Mesendoderm (in vitro differentiated cells): Measurements from ENCODE around the gene GARIN5B.

ENCODE experiments used
- DNase-seq: peaks from one replicate; pipeline ENCODE4 v3.0.0; 2013
- H2AK5ac ChIP-seq: 2 replicates; pipeline ENCODE4 v1.6.1; 2013; ENCODE audit warnings: low read length, inconsistent platforms
- H2BK120ac ChIP-seq: 2 replicates; pipeline ENCODE4 v1.6.1; 2013; ENCODE audit warnings: low read depth, mild to moderate bottlenecking, low read length, moderate library complexity, mixed read lengths
- H2BK15ac ChIP-seq: replicated peaks from 2 replicates; pipeline ENCODE4 v1.6.1; 2013; ENCODE audit warnings: low read depth, mild to moderate bottlenecking, moderate library complexity
- H2BK5ac ChIP-seq: 2 replicates; pipeline ENCODE4 v1.6.1; 2013; ENCODE audit warnings: low read length, inconsistent platforms
- H3K18ac ChIP-seq: 2 replicates; pipeline ENCODE4 v1.6.1; 2013; ENCODE audit warnings: mild to moderate bottlenecking, low read length, mixed read lengths
- H3K23ac ChIP-seq: one replicate; pipeline ENCODE4 v1.6.1; 2013; ENCODE audit warnings: low read length
- H3K27ac ChIP-seq: 2 replicates; pipeline ENCODE4 v1.5.1; 2013; ENCODE audit warnings: low read depth, mild to moderate bottlenecking, inconsistent platforms, low read length, moderate library complexity
- H3K27me3 ChIP-seq: 2 replicates; pipeline ENCODE4 v1.6.1; 2013; ENCODE audit warnings: low read length, control low read depth, mild to moderate bottlenecking, inconsistent platforms; ENCODE audit not compliant: insufficient read depth, poor library complexity
- H3K36me3 ChIP-seq: 2 replicates; pipeline ENCODE4 v1.6.1; 2013; ENCODE audit warnings: low read length, inconsistent platforms; ENCODE audit not compliant: control insufficient read depth, insufficient read depth
- H3K4ac ChIP-seq: one replicate; pipeline ENCODE4 v1.6.1; 2013; ENCODE audit warnings: low read depth, mild to moderate bottlenecking, low read length, moderate library complexity
- H3K4me1 ChIP-seq: 2 replicates; pipeline ENCODE4 v1.6.1; 2013; ENCODE audit warnings: low read depth, low read length, inconsistent platforms; ENCODE audit not compliant: control insufficient read depth
- H3K4me2 ChIP-seq: 2 replicates; pipeline ENCODE4 v1.6.1; 2013; ENCODE audit warnings: low read length
- H3K4me3 ChIP-seq: 2 replicates; pipeline ENCODE4 v1.5.1; 2013; ENCODE audit warnings: mild to moderate bottlenecking, low read length
- H3K56ac ChIP-seq: one replicate; pipeline ENCODE4 v1.6.1; 2013; ENCODE audit warnings: low read length
- H3K79me1 ChIP-seq: 2 replicates; pipeline ENCODE4 v1.6.1; 2013; ENCODE audit warnings: low read length, inconsistent platforms
- H3K79me2 ChIP-seq: 2 replicates; pipeline ENCODE4 v1.6.1; 2013; ENCODE audit warnings: mild to moderate bottlenecking, low read length; ENCODE audit not compliant: control insufficient read depth, insufficient read depth
- H3K9ac ChIP-seq: 2 replicates; pipeline ENCODE4 v1.6.1; 2013; ENCODE audit warnings: low read length, inconsistent platforms
- H4K5ac ChIP-seq: one replicate; pipeline ENCODE4 v1.6.1; 2013; ENCODE audit warnings: low read length
- H4K8ac ChIP-seq: one replicate; pipeline ENCODE4 v1.6.1; 2013; ENCODE audit warnings: low read depth, mild to moderate bottlenecking, control low read depth, low read length, moderate library complexity
- WGBS: extraction: QIAGEN DNeasy Blood & Tissue Kit; methylation state at CpG from one replicate; pipeline ENCODE4 v1.1.7; 2013; ENCODE audit warnings: low lambda C conversion rate, missing lambda C conversion rate; ENCODE audit not compliant: insufficient coverage; ENCODE audit errors: extremely low coverage; 5-methylcytosine and 5-hydroxymethylcytosine counted together

Gene GARIN5B

GRCh38 chr19:55345101-55345817 lies 17.8 kb downstream of the GARIN5B start:
- no peak overlapping the region for H3K4me2 ChIP-seq
- peaks cover 9% of the 10 kb centered on the region for H3K4me1 ChIP-seq
- H4K5ac ChIP-seq, result no peak overlapping the region
- no peak overlapping the region for H3K27ac ChIP-seq
- no CpG with 5 or more reads among the region's 22 CpGs for WGBS
- peaks cover under 1% of the 10 kb centered on the region for H3K79me1 ChIP-seq
- no peak overlapping the region for H2BK15ac ChIP-seq
- no peak overlapping the region for H3K9ac ChIP-seq
- H3K36me3 ChIP-seq, result no peaks in the 10 kb centered on the region
- no peak overlapping the region for H3K4me3 ChIP-seq
- no peak overlapping the region for H4K8ac ChIP-seq
- H3K4ac ChIP-seq, result no peak overlapping the region
- no peak overlapping the region for H2BK120ac ChIP-seq
- H3K27me3 ChIP-seq, result no peaks in the 10 kb centered on the region
- H3K18ac ChIP-seq, result no peak overlapping the region
- no peak overlapping the region for H2AK5ac ChIP-seq
- H3K79me2 ChIP-seq, result no peaks in the 10 kb centered on the region
- no peak overlapping the region for H3K23ac ChIP-seq
- DNase-seq, result no peak
- H2BK5ac ChIP-seq, result no peak overlapping the region
- no peak overlapping the region for H3K56ac ChIP-seq

GRCh38 chr19:55344444-55344843 lies 18.6 kb downstream of the GARIN5B start:
- Histone ChIP-seq H3K23ac (no peak overlapping the region), H2BK15ac (no peak overlapping the region), H3K79me1 (peaks cover 2% of the 10 kb centered on the region), H3K4me1 (peaks cover 9% of the 10 kb centered on the region), H3K79me2 (no peaks in the 10 kb centered on the region), H3K18ac (no peak overlapping the region), H3K4me3 (no peak overlapping the region), H2BK120ac (no peak overlapping the region), H3K4me2 (no peak overlapping the region), H2AK5ac (no peak overlapping the region), H3K27me3 (no peaks in the 10 kb centered on the region), H2BK5ac (no peak overlapping the region), H4K8ac (no peak overlapping the region), H3K27ac (no peak overlapping the region), H3K4ac (no peak overlapping the region), H4K5ac (no peak overlapping the region), H3K36me3 (no peaks in the 10 kb centered on the region), H3K56ac (no peak overlapping the region), H3K9ac (no peak overlapping the region)
- DNase-seq, result no peak
- no CpG with 5 or more reads among the region's 9 CpGs for WGBS

GRCh38 chr19:55341595-55342531 lies 21.2 kb downstream of the GARIN5B start:
- no peak for DNase-seq
- no CpG with 5 or more reads among the region's 50 CpGs for WGBS
- H4K5ac ChIP-seq, result no peak overlapping the region

GRCh38 chr19:55341171-55341588 lies 21.9 kb downstream of the GARIN5B start:
- WGBS, result no CpG with 5 or more reads among the region's 15 CpGs
- Histone ChIP-seq H3K36me3 (no peaks in the 10 kb centered on the region), H3K4me2 (peak overlapping the region; percentile 91), H4K5ac (no peak overlapping the region), H3K4ac (no peak overlapping the region), H2BK120ac (no peak overlapping the region), H3K79me2 (no peaks in the 10 kb centered on the region), H3K4me3 (no peak overlapping the region), H3K9ac (peak overlapping the region; percentile 98), H2BK15ac (no peak overlapping the region), H4K8ac (no peak overlapping the region), H2AK5ac (no peak overlapping the region), H3K79me1 (peaks cover 2% of the 10 kb centered on the region), H3K4me1 (no peaks in the 10 kb centered on the region), H2BK5ac (no peak overlapping the region), H3K23ac (no peak overlapping the region), H3K18ac (peak overlapping the region; percentile 31), H3K27me3 (no peaks in the 10 kb centered on the region), H3K27ac (no peak overlapping the region), H3K56ac (peak overlapping the region; percentile 56)
- DNase-seq, result peak; percentile 91

More at GRCh38 chr19:55341595-55342531, 21.2 kb downstream of the GARIN5B start:
- H3K56ac ChIP-seq, result peak overlapping the region; percentile 56
- H4K8ac ChIP-seq, result no peak overlapping the region
- peaks cover 2% of the 10 kb centered on the region for H3K79me1 ChIP-seq
- H3K4me3 ChIP-seq, result no peak overlapping the region
- no peak overlapping the region for H2BK120ac ChIP-seq
- H3K4me2 ChIP-seq, result no peak overlapping the region
- H3K79me2 ChIP-seq, result no peaks in the 10 kb centered on the region
- no peak overlapping the region for H2BK5ac ChIP-seq
- no peak overlapping the region for H3K23ac ChIP-seq
- no peaks in the 10 kb centered on the region for H3K36me3 ChIP-seq
- no peak overlapping the region for H3K18ac ChIP-seq
- H3K4ac ChIP-seq, result no peak overlapping the region
- H3K27ac ChIP-seq, result no peak overlapping the region
- H2BK15ac ChIP-seq, result no peak overlapping the region
- no peaks in the 10 kb centered on the region for H3K4me1 ChIP-seq
- no peak overlapping the region for H2AK5ac ChIP-seq
- H3K9ac ChIP-seq, result peak overlapping the region; percentile 2
- H3K27me3 ChIP-seq, result no peaks in the 10 kb centered on the region

DNA sequence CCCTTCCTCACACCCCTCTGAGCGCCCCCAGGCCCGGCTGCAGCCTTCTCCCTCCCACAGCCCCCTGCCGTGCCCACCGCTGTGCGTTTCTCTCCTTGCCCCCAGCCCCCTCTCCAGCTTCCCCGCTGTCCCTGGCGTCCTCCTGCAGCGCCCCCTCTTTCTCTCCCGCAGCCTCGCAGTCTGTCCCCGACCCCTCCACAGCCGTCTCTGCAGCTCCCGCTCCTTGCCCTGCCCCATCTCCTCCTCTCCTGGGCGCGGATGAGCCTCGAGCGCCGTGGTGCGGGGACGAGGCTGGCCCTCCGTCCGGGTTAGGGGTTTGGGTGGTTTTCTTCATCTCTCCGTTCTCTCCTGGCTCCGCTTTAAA lies 22.3 kb downstream of the GARIN5B start:
- no CpG with 5 or more reads among the region's 24 CpGs for WGBS
- Histone ChIP-seq H3K4me3 (peak overlapping the region; percentile 44), H3K4ac (peak overlapping the region; percentile 92), H3K27me3 (no peaks in the 10 kb centered on the region), H3K27ac (peak overlapping the region; percentile 68), H3K79me1 (peaks cover 2% of the 10 kb centered on the region), H3K23ac (peak overlapping the region; percentile 97), H2BK120ac (peak overlapping the region; percentile 1), H2BK15ac (no peak overlapping the region), H4K8ac (no peak overlapping the region), H2BK5ac (no peak overlapping the region), H4K5ac (no peak overlapping the region), H2AK5ac (peak overlapping the region; percentile 98), H3K36me3 (no peaks in the 10 kb centered on the region), H3K4me1 (no peaks in the 10 kb centered on the region), H3K79me2 (no peaks in the 10 kb centered on the region), H3K4me2 (peak overlapping the region; percentile 91), H3K56ac (peak overlapping the region; percentile 91), H3K18ac (peak overlapping the region; percentile 31), H3K9ac (peak overlapping the region; percentile 98)
- DNase-seq, result no peak
